ENCODE results near the gene EML4.

The EML4 gene

DNA sequence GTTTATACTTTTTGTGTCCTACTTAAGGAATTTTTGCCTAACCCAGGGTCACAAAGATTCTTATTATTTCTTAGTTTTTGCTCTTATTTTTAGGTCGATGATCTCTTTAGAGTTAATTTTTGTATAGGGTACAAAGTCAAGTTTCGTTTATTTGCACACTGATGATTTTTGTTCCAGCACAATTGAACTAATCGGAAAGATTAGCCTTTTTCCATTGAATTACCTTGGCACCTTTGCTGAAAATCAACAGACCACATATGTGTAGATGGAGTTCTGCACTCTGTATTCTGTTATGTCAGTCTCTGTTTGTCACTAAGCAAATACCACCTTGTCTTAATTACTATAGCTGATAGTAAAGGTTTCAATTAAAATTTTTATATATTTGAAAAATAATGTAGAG is 18.7 kb downstream of the EML4 start:
- H3K27ac ChIP-seq: no peak overlapping the region
- intact Hi-C loops (cut with DNase I; ENCODE audit: low total_unique reads): no loop called here
- TF ChIP-seq CTCF (IDR thresholded peaks at IDR 0.05): no peak
- H3K4me3 ChIP-seq: no peak overlapping the region
- no peaks in the 10 kb centered on the region for H3K36me3 ChIP-seq
- H3K9me3 ChIP-seq: no peaks in the 10 kb centered on the region
- peaks cover 0 to 48% (median under 1%) of the 10 kb centered on the region in 4 donors for H3K4me1 ChIP-seq
- no peak for DNase-seq
- H3K27me3 ChIP-seq: no peaks in the 10 kb centered on the region

DNA sequence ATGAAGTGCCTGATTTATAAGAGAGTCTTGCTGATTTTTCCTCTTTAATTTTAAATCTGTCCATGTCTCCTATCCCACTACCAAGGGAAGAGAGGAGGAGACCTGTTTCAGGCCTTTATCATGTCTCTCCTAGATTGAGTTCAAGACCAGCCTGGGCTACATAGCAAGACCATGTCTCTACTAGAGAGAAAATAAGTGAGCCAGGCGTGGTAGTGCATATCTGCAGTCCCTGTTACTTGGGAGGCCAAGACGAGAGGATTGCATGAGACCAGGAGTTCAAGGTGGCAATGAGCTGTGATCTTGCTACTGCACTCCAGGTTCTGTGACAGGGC is 20.0 kb downstream of the EML4 start:
- Histone ChIP-seq H3K27me3 (no peaks in the 10 kb centered on the region), H3K9me3 (no peaks in the 10 kb centered on the region), H3K36me3 (no peaks in the 10 kb centered on the region), H3K4me1 (peaks cover 0 to 55% (median 9%) of the 10 kb centered on the region in 4 donors), H3K4me3 (no peak overlapping the region), H3K27ac (no peak overlapping the region)
- DNase-seq: no peak
- no peak for TF ChIP-seq CTCF (IDR thresholded peaks at IDR 0.05)
- intact Hi-C loops (cut with DNase I; ENCODE audit: low total_unique reads): no loop called here

DNA sequence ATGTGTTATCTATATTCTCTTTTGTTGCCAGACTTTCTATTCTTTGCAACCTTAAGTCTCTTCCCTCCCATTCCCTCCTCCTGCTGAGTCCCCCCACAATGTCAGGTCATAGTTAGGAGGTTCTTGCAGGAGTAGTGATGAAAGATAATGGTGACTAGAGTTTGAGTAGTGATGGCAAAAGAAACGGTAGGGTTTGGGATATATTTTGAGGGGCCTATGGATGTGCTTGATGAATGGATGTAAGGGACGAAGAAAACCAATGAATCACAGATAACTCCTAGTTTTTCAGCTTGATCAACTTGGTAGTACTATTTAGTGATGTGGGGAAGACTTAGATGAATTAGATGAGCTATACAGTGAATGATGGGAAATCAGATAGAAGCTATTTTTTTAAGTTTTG is 21.0 kb downstream of the EML4 start:
- DNase-seq: no peak
- H3K27ac ChIP-seq: no peak overlapping the region
- intact Hi-C loops (cut with DNase I; ENCODE audit: low total_unique reads): no loop called here
- H3K4me1 ChIP-seq: peaks cover 0 to 53% (median 9%) of the 10 kb centered on the region in 4 donors
- H3K36me3 ChIP-seq: no peaks in the 10 kb centered on the region
- no peaks in the 10 kb centered on the region for H3K27me3 ChIP-seq
- no peak overlapping the region for H3K4me3 ChIP-seq
- no peaks in the 10 kb centered on the region for H3K9me3 ChIP-seq
- TF ChIP-seq CTCF (IDR thresholded peaks at IDR 0.05): no peak

DNA sequence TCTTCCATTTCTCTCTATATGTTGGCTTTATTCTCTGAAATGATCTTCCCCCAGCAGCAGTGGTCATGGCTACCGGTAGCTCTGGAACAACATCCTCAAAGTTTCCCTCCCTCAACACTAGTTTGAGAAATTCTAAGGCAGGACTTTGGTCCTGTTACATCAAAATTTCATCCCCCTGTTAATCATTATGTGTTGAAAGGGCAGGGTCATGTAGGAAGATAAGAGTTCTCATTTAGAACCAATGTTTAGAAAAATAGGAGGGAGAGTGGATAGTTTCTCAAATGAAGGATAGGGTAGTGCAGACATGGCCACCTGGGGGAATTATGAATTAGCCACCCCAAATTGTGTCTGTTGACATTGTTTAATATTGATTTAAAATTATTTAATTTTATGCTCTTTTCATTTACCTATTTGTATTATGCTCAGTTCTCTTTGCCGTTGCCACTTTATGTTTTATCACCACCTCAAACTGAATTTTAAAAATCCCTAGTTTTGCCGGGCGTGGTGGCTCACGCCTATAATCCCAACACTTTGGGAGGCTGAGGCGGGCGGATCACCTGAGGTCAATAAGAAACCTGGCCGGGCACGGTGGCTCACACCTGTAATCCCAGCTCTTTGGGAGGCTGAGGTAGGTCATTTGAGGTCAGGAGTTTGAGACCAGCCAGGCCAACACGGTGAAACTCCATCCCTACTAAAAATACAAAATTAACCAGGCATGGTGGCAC is 22.3 kb downstream of the EML4 start:
- intact Hi-C loops (cut with DNase I; ENCODE audit: low total_unique reads): no loop called here

GRCh38 chr2:42192010-42192373 is 22.8 kb downstream of the EML4 start:
- peaks cover 0 to 38% (median 9%) of the 10 kb centered on the region in 4 donors for H3K4me1 ChIP-seq
- no peak for TF ChIP-seq CTCF (IDR thresholded peaks at IDR 0.05)
- no peak overlapping the region for H3K27ac ChIP-seq
- H3K27me3 ChIP-seq: no peaks in the 10 kb centered on the region
- no peak for DNase-seq
- intact Hi-C loops (cut with DNase I; ENCODE audit: low total_unique reads): no loop called here
- H3K4me3 ChIP-seq: no peak overlapping the region
- H3K9me3 ChIP-seq: no peaks in the 10 kb centered on the region
- H3K36me3 ChIP-seq: no peaks in the 10 kb centered on the region

More for the DNA sequence above, 22.3 kb downstream of the EML4 start:
- DNase-seq: no peak
- peaks cover 0 to 41% (median 9%) of the 10 kb centered on the region in 4 donors for H3K4me1 ChIP-seq
- no peaks in the 10 kb centered on the region for H3K9me3 ChIP-seq
- no peaks in the 10 kb centered on the region for H3K27me3 ChIP-seq
- H3K4me3 ChIP-seq: no peak overlapping the region
- H3K27ac ChIP-seq: no peak overlapping the region
- no peaks in the 10 kb centered on the region for H3K36me3 ChIP-seq
- TF ChIP-seq CTCF (IDR thresholded peaks at IDR 0.05): no peak
